GM18870 (cell line): ENCODE data around the gene AKAP1.

ENCODE experiments used
- ATAC-seq: cut with Tn5 transposase; IDR thresholded peaks from one replicate; pipeline ENCODE4 v1.9.1; 2021; ENCODE audit warnings: moderate library complexity; ENCODE audit not compliant: unreplicated experiment

AKAP1 gene

DNA sequence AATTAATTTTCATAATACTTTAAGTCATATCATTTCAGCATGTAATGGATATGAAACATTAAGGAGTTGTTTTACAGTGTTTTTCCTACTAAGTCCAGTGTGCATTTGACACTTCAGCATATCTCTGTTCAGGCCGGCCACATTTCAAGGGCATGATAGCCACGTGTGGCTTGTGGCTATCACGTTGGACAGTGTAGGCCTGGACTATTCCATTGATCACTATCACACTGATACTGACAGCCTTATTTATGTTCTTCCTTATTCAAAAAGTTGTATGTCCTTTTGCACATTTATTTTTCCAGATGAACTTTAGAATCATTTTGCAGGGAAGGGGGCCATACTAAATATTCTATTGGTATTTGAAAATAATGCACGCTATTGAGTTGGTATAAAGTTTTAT lies 39.0 kb downstream of the AKAP1 start:
- no peak for ATAC-seq

DNA sequence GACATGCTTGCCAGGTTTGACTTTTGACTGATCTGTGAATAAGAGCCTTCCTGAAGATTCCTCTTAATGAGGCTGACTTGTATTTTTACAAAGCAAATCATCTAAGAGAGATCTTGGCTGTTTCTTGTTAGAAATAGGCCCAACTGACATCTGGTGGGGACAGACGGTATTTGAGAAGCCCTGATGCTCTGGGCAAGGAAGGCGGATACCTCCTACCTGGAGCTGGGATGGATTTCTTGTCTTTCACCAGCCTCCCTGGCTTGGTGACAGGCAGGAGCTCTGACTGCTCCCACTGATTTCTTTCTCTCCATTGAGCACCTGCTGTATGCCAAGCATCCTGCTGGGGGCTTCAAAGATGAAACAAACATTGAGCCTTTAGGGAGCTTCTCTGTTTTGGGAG lies 40.4 kb downstream of the AKAP1 start:
- no peak for ATAC-seq

DNA sequence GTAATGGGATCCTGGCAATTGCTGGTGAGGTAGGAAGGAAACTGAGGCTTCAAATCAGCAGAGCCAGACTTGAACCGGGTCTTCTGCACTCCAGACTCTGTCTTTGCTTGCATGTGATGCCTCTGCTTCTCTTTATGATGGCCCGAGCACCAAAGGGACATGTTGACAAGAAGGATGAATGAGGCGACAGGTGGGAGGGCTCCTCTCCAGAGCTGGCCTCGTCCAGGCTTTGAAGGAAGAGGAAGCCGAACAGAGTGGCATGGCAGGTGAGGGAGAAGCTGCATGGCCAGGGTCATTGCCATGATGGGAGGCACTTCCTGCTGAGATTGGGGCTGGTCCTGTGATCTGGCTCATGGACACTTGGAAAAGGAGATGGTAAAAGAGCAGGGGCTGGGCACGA lies 40.8 kb downstream of the AKAP1 start:
- ATAC-seq, result no peak

DNA sequence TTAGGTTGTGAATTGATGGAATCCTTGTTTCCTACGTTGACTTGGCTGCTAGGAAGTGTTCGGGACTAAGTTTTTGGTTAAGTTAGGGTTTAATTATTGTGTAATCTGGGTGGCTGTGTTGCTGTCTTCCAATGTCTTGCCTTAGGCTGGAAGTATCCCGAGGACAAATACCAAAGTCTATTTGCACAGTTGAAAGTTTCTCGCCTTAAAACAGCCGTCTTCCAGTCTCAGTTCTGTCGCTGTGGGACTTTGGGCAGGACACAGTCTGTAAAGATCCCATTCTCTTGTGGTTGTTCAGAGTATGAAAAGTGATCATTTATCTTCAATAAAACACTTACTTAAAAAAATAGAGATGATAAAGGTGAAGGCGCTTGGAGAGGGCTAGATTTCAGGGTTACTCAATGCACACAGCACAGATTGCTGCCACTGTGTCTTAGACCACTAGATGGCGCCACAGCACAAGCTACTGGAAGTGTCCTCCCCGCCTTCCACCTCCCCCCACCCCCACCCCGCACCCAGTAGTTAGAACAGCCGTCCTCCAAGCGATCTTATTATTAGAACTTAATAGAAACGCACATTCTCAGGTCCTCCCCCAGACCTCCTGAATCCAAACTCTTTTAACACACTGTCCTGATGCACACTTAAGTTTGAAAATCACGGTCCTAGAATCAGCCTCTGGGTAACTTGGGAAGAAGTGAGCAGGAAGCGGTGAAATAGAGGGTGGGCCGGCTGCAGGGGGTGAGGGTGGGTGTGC lies 45.8 kb downstream of the AKAP1 start:
- no peak for ATAC-seq

DNA sequence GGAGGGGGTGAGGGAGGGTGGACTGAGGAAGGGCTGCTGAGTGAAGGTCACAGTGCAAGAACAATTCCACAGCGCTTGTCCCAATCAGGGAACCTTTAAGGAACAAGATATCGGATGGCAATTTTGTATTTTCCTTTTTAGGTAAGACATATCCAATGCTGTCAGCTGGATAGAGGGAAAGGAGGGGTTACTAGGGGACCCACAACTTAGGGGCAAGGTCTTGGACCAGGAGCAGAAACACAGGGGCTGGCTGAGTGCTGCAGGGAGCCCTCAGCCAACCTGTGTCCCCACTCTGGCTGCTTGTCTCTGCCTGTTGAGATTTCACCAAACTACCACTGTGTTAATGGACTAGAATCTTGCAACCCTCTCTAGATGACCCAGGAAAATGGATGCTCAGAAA lies 47.6 kb downstream of the AKAP1 start:
- ATAC-seq, result no peak

DNA sequence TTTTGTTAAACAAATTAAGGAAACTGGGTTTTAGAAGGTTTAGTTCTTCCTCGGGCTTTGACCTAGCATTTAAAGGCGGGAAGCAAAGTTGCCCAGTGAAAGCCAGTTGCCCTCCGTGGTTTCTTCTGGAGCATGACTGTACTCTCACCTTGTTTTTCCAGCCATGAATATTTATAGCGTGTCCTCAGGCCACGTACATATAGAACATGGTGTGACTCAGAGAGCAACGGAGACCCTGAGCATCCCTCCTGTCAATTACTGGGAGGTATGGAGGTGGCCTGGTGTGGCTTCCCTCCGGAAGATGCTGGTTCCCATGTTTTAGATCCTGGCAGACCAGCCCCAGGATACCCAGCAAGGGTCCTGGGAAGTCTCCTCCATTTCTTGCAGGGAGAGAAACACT lies 48.4 kb downstream of the AKAP1 start:
- no peak for ATAC-seq

DNA sequence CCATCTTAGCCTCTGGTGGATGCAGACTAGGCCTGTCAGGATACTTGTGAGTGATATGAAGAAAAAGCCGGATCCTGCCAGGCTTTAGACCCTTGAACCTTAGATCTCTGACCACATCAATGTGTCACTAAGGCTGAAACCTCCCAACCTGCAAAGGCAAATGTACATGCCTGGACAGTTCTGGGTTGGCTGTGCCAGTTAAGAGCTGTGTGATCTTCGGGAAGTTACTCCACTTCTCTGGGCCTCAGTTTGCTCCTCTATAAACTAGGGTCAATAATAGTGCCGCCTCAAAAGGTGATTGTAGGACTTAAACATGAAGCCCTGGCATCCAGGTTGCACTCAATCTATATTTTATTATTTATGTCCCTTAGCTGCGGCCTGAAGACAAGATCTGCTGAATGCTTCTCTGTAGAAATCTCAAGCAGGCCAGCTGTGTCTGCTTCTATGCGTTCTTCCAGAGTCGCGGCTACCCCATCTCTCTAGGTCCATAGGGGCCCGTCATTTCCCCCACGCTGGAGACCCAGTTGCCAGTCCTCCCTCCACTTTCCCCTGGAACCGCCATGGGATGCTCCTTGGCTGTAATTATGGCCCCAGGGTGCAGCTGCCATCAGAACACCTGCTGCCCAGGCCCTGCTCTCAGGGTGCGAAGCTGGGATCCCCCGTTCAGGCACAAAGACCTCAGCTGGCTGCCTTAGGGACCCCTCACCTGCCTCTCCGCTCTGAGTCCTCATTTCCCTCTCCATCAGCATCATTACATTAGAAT lies 50.2 kb downstream of the AKAP1 start:
- ATAC-seq, result no peak

DNA sequence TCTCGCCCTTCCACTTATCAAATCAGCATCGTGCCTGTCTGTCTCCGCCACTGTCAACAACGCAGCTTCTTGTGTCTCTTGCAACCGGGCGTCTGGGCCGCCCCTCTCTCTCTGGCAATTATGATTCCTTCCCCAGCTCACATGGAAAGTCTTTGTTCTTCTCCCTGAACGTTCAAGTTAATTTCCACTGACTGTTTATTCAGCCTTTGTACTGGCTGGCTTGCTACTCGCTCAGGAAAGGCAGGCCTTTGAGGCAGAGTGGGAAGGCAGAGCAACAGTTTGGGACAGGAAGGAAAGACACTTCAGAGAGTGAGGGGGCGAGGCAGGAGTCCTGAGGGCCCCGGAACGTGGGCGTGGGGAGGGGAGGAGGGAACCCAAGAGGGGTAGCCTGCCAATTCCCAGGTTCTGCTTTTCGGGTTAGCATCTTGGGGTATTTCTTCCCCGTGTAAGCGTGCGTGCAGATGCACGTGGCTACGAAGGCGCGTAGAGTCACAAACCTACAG lies 50.8 kb downstream of the AKAP1 start:
- ATAC-seq, result no peak

DNA sequence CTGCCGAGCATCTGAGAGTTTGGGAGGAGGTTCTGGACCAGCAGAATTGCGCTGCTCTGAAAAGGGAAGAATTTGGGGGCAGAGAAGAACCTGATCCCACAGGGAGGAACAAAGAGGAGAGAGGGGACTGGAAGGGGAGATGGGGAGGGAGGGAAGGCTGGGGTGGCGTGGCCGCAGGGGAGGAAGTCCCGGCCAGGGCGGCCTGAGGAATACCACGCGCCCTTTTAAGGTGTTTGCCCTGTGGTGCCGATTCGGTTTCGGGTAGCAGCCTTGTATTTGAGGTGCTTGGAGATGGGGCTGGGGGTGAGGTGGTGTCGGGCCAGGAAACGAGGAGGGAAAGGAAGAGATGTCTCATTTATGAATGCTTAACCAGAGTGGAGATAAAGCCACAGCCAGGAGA lies 51.3 kb downstream of the AKAP1 start:
- no peak for ATAC-seq

DNA sequence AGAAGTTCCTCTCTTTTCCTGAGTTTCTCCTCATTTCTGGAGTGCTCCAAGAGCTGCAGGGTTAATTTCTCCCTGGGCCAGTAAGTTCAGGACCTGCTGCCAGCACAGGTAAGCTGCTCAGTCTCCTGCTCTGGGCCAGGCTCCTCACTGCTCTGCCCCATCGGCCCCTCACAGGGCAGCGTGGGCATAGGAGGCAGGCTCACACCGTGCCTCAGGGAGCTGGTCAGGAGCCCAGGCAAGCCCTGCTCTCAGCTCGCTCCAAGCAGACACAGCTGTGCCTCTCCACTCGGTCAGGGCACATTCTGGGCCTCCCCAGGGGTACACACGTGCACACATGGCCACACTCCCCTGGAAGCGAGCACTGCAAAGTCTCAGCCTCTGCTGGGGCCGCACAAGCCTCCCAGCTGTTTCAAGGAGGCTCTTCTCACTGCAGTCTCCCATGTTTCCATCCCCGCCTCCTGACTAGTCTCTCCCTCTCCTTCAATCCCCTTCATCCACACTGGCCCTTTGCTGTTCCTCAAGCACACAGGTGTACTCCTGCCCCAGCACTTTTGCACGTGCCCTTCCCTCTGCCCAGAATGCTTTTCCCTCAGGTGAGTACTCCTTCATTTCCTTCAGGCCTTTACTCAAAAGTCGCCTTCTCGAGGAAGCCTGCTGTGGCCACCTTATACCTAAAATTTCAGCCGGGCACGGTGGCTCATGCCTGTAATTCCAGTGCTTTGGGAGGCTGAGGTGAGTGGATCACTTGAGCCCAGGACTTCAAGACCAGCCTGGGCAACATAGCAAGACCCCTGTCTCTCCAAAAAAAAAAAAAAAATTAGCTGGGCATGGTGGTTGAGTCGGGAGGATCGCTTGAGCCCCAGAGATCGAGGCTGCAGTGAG lies 53.2 kb downstream of the AKAP1 start:
- no peak for ATAC-seq

DNA sequence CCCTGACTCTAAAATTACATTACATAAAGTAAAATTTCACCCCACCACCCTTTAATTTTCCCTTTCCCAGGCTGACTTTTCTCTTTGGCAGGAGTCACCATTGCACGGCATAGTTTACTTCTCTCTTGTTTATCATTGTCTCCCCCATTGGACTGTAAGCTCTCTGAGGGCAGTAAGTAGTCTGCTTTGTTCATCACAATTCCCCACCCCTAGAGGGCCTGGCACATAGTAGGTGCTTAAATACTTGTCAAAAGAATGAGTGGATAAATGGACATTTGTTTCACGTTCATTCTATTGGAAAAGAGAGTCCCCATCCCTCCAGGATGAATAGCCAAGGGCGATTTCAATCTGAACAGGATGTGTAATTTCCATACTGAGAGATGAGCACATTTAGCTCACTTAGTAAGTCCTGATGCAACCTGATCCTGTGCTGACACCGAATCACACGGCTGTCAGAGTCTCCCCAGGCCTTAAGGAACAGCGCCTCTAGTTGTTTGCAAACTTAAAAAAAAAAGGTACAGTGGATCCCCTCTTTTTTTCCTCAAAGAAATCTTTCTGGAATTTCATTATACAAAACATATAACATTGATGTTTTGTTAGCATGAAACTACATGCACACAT lies 54.0 kb downstream of the AKAP1 start:
- ATAC-seq, result no peak

DNA sequence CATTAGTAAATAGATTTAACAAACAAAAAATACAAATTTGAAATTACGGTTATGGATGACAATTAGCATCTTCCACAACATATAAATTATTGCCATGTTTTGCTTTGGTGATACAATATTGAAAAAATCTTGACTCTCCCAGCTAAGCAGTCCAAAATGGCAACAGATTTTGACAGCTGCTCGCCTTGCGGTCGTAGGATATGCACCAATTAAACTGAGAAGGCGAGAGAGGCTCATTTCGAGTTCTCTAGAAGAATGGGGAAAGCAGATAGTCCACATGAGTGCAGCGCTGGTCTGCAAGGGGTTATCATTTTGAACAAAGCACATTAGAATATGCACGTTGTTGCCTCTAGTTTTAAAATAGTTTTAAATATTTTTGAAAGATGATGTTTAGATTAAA lies 55.3 kb downstream of the AKAP1 start:
- ATAC-seq, result no peak

DNA sequence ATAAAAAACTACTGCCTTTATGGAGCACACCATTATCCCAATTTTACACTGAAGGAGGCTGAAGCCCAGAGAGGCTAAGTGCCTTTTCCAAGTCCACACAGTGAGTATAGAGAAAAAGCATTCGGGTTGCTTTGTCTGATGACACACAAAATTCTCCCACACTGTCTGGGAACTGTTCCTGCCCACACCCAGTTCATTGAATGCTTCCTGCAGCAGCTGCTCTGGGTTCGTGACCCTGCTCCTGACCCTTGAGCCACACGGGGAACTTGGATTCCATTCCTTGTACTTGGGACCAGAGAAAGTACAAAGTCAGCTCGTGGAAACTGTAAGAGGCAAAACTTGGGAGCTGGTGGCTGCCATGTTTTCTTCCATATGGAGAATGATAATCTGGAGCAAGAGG lies 57.9 kb downstream of the AKAP1 start:
- no peak for ATAC-seq

DNA sequence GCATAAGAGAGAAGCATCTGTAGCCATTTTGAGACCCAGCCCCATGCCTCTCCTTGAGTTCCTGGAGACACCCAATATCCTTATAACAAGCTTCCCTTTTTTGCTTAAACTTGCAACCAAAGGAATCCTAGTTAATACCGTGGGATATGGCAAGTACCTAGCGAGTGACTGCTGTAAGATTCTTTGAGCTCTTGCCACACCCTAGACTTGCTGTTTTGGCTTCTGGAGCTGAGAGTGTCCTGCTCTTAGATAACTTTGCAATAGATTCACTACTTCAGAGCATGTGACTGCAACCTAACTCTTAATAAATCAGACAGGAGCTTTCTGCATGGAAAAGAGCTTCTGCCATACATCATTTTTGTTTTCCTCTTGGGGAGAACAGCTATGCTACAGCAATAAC lies 58.3 kb downstream of the AKAP1 start:
- ATAC-seq, result no peak

DNA sequence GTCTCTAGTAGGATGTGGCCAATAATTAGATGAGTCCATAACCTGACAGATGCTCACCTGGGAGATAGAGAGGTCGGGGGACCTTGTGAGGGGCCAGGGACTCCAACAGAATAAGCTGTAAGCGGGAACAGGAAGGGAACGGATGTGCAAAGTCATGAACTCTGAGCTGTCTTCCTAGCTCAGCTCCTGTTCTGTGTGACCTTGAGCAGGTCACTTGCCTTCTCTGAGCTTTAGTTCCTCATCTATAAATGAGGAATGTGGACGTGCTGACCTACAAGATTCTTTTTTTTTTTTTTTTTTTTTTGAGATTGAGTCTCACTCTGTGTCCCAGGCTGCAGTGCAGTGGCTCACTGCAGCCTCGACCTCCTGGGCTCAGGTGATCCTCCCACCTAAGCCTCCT lies 58.9 kb downstream of the AKAP1 start:
- no peak for ATAC-seq

DNA sequence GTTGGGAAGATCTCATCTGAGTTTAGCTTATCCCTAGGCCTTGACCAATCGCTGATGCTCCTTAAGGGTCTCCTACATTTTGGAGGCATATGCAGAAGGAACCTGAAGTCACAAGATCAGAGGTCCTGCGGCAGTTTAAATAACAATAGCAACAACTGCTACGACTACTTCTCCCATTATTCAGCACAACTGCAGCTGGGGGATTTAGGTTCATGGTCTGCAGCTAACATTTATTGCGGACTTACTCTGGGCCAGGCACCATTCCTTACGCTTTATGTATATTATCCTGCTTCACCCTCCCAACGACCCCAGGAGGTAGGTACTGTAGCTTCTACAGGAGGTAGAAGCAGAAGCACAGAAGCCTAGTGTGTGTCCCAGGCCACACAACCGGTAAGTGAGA lies 59.5 kb downstream of the AKAP1 start:
- ATAC-seq, result no peak

DNA sequence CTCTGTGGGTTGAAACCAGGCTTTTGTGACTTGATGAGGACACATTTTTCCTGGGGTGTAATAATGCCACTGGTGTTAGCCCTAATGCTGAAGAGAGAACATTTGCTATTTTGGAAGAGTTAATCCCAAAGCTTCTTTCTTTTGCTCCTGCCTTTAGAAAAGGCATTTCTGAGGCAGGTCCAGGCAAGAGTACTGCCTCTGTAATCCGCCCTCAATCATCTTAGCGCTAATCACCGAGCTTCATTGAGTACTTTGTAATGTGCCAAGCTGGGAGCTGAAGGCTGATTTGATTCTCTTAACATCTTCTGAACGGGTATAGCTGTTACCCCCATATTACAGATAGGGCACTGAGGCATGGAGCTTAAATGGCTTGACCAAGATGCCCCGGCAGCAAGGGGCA lies 60.3 kb downstream of the AKAP1 start:
- no peak for ATAC-seq

DNA sequence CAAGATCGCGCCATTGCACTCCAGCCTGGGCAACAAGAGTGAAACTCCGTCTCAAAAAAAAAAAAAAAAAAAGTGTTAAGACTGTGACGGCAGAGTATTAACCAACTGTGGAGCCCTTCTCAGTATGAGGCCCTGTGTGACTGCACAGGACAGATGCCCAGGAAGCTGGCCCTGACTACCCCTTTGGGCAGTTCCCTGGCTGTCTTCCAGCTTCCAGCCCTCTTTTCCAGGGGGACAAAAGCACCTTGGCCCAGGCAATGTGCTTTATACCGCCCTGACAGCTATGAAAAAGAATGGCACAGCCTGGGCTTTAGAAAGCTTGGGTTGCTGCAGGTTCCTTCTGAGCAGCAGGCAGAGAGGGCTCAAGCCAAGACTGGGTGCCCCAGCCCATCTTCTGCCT lies 61.2 kb downstream of the AKAP1 start:
- no peak for ATAC-seq

DNA sequence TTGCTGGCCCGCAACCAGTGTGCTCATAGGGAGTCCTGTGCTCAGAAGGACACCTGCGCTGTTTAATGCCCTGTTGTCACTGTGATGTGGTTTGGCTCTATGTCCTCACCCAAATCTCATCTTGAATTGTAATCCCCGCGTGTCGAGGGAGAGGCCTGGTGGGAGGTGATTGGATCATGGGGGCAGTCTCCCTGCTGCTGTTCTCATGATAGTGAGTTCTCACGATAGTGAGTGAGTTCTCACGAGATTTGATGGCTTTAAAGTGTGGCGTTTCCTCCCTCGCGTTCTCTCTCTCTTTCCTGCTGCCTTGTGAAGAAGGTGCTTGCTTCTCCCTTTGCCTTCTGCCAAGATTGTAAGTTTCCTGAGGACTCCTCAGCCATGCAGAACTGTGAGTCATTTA lies 66.8 kb downstream of the AKAP1 start:
- ATAC-seq, result no peak

DNA sequence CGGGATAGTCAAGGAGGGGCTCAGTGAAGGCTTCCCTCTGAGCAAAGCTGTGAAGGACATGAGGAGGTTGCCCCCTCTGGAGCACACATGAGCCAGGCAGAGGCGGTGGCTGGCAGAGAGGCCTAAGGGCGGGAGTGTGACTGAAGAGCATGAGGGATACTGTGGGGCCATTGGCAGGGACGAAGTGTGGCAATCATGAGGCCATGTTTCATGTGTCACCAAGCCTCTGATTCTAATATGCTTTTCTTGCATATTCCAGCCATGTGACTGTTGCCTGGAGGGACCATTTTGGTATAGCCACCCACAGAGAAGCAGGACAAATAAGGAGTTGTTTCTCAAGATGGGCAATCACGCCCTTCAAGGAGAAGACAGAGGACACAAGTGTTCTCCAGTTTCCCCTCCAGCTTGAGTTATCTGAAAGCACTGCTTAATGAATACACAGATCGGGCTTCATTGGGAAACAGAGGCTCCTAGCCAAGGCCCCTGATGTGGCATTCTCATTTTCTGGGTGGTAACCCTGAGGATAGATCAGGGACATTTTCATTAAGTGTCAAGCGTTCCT lies 68.0 kb downstream of the AKAP1 start:
- no peak for ATAC-seq

DNA sequence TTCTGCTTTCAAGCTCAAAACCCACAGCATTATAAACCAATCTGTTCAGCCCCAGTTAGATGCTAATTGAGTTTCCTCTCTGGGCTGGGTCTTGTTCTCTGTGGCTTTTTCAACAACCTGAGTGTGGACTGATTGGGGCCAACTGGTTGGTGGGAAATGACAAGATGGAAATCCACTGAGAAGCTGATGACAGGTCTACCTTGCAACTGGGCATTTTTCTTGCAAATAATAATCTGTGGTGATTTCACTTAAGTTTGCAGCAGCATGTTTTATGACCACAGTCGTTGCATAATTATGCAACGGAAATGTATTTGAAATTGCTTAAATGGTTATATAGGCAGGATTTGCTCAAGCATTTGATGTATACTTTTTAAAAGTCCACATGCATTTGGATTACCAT lies 69.9 kb downstream of the AKAP1 start:
- no peak for ATAC-seq
